Activated naive CD8-positive, alpha-beta T cell (primary cell): ENCODE measurements around the gene OR2T34.
"Not testable (repeated sequence)": the region's sequence is repeated elsewhere in the genome, so short reads cannot be mapped to it uniquely, and the experiment has no call there.

Experiments
- H3K27ac Mint-ChIP-seq: one replicate; pipeline ENCODE4 v1.8.0; 2021; ENCODE audit warnings: mixed read lengths
- H3K27me3 Mint-ChIP-seq: one replicate; pipeline ENCODE4 v1.8.0; 2021; ENCODE audit warnings: mixed read lengths
- H3K36me3 Mint-ChIP-seq: one replicate; pipeline ENCODE4 v1.8.0; 2021; ENCODE audit warnings: mixed read lengths
- H3K4me1 Mint-ChIP-seq: one replicate; pipeline ENCODE4 v1.8.0; 2021; ENCODE audit warnings: low read depth, mixed read lengths
- H3K4me3 Mint-ChIP-seq: one replicate; pipeline ENCODE4 v1.8.0; 2021; ENCODE audit warnings: mild to moderate bottlenecking, mixed read lengths
- H3K9me3 Mint-ChIP-seq: one replicate; pipeline ENCODE4 v1.8.0; 2021; ENCODE audit warnings: low read depth, mixed read lengths

Gene OR2T34, protein sequence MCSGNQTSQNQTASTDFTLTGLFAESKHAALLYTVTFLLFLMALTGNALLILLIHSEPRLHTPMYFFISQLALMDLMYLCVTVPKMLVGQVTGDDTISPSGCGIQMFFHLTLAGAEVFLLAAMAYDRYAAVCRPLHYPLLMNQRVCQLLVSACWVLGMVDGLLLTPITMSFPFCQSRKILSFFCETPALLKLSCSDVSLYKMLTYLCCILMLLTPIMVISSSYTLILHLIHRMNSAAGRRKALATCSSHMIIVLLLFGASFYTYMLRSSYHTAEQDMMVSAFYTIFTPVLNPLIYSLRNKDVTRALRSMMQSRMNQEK

GRCh38 chr1:248574657-248575056 is at the start of gene OR2T34:
TSS of gene OR2T34 (minus strand) at chr1:248574757. CDS start at chr1:248574757, 0 bp downstream.
- H3K27me3 Mint-ChIP-seq, H3K4me1 Mint-ChIP-seq, H3K36me3 Mint-ChIP-seq, H3K4me3 Mint-ChIP-seq, H3K9me3 Mint-ChIP-seq, H3K27ac Mint-ChIP-seq: not testable (repeated sequence)

- Mint-ChIP-seq H3K9me3 (no peaks in the 10 kb centered on the region), H3K27me3 (no peaks in the 10 kb centered on the region), H3K27ac (no peak overlapping the region), H3K4me1 (peaks cover 4% of the 10 kb centered on the region), H3K36me3 (no peaks in the 10 kb centered on the region), H3K4me3 (no peak overlapping the region)
Measured at GRCh38 chr1:248622570-248623001, 48.0 kb upstream of the OR2T34 start.

- H3K4me3 Mint-ChIP-seq = no peak overlapping the region
- peaks cover 4% of the 10 kb centered on the region for H3K4me1 Mint-ChIP-seq
- H3K27me3 Mint-ChIP-seq = no peaks in the 10 kb centered on the region
- no peak overlapping the region for H3K27ac Mint-ChIP-seq
- no peaks in the 10 kb centered on the region for H3K36me3 Mint-ChIP-seq
- H3K9me3 Mint-ChIP-seq = no peaks in the 10 kb centered on the region
Measured at GRCh38 chr1:248621770-248622169, 47.2 kb upstream of the OR2T34 start.

DNA sequence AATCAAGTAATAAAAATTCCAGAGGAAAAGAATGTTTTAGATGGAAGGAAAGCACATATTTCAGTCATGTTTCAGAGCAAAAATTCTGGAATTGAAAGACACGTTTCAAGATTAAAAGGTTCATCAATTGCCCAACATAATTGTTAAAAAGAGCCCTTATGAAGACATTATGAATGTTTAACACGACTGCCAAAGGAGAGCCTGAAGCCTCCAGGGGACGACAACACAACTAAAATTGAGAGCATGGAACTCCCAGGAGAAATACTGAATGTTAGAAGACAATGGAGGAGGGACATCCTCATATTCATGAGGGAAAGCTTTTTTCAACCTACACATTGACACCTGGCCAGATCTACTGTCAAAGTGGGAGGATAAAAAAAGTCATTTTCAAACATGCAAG is 44.3 kb upstream of the OR2T34 start:
- H3K4me3 Mint-ChIP-seq = no peak overlapping the region
- H3K27ac Mint-ChIP-seq = no peak overlapping the region

GRCh38 chr1:248618119-248618518 is 43.6 kb upstream of the OR2T34 start:
- Mint-ChIP-seq H3K27me3 (no peaks in the 10 kb centered on the region), H3K4me3 (no peak overlapping the region), H3K36me3 (no peaks in the 10 kb centered on the region), H3K27ac (no peak overlapping the region), H3K9me3 (no peaks in the 10 kb centered on the region), H3K4me1 (peaks cover 17% of the 10 kb centered on the region)

More for the DNA sequence above, 44.3 kb upstream of the OR2T34 start:
- no peaks in the 10 kb centered on the region for H3K36me3 Mint-ChIP-seq
- H3K27me3 Mint-ChIP-seq = no peaks in the 10 kb centered on the region
- H3K9me3 Mint-ChIP-seq = no peaks in the 10 kb centered on the region
- peaks cover 10% of the 10 kb centered on the region for H3K4me1 Mint-ChIP-seq

GRCh38 chr1:248613742-248614141 is 39.2 kb upstream of the OR2T34 start:
- no peaks in the 10 kb centered on the region for H3K27me3 Mint-ChIP-seq
- H3K36me3 Mint-ChIP-seq = no peaks in the 10 kb centered on the region
- H3K4me1 Mint-ChIP-seq = peaks cover 27% of the 10 kb centered on the region
- peak overlapping the region; percentile 46 for H3K27ac Mint-ChIP-seq
- no peaks in the 10 kb centered on the region for H3K9me3 Mint-ChIP-seq
- H3K4me3 Mint-ChIP-seq = no peak overlapping the region

GRCh38 chr1:248611883-248612414 is 37.4 kb upstream of the OR2T34 start:
- no peaks in the 10 kb centered on the region for H3K27me3 Mint-ChIP-seq
- H3K36me3 Mint-ChIP-seq = no peaks in the 10 kb centered on the region
- no peaks in the 10 kb centered on the region for H3K9me3 Mint-ChIP-seq

DNA sequence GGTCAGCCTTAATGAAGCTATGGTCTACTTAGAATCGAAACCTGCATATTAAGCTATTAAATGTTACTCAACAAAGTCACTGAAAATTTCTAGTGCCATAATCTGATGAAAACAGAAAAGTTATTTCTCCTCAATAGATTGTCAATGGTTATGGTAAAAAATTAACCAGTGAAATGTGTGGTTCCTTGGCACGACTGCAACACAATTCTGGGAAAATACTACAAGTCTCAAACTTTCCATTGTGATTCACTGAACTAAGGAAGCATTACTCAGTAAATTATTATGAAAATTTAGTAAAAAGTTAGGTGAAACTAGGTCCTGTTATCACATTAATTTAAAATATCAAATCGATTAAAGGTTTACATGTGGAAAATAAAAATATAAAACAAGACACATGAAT is 35.7 kb upstream of the OR2T34 start:
- H3K36me3 Mint-ChIP-seq = no peaks in the 10 kb centered on the region
- H3K4me1 Mint-ChIP-seq = peaks cover 30% of the 10 kb centered on the region
- no peaks in the 10 kb centered on the region for H3K27me3 Mint-ChIP-seq
- no peaks in the 10 kb centered on the region for H3K9me3 Mint-ChIP-seq
- H3K4me3 Mint-ChIP-seq = no peak overlapping the region
- peak overlapping the region; percentile 47 for H3K27ac Mint-ChIP-seq

More at GRCh38 chr1:248611883-248612414, 37.4 kb upstream of the OR2T34 start:
- Mint-ChIP-seq H3K4me1 (peaks cover 24% of the 10 kb centered on the region), H3K4me3 (no peak overlapping the region), H3K27ac (peak overlapping the region; percentile 24)

DNA sequence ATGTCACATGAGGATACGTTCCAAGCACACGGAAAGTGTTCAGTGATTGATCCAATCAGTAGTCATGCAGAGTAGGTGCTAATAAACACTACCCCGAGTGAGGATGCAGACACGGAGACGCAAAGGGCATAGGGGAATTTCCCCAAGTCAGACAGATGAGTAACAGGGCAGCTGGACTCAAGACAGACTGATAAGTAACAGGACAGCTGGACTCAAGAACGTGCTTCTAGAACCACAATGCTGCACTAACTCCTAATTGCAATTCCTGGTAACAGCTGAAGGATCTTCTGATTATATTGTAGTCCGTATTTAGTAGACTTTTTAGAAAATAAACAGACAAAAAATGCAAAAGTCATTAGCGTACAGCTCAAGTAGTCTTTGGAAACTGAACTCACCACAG is 24.8 kb upstream of the OR2T34 start:
- Mint-ChIP-seq H3K27ac (no peak overlapping the region), H3K9me3 (peaks cover 3% of the 10 kb centered on the region), H3K4me3 (no peak overlapping the region), H3K36me3 (peaks cover 4% of the 10 kb centered on the region), H3K4me1 (peaks cover 8% of the 10 kb centered on the region), H3K27me3 (no peaks in the 10 kb centered on the region)

DNA sequence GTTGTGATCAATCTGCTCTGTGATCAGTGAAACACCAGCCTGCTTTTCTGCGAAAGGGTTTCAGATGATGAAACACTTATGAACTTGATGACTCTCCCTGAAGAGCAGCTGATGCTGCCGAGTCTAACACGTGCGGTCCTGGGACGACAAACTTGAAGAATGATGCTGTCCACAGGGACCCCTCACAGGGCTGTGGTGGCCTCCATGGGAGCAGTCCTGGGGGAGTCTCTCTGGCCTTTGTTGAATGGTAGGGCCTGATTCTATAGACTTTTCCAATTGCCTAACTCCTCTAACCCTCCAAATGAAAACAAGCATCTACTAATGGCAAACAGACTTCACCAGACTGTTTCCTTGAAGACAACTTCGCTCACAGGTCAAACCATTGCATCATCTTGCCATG is 23.0 kb upstream of the OR2T34 start, which contains the start of gene OR2T10:
Gene OR2T10, minus strand, starts transcription at position 112 of the 400 bp plus-strand sequence. CDS start 3,932 bp downstream, outside the sequence.
- Mint-ChIP-seq H3K4me1 (peaks cover 8% of the 10 kb centered on the region), H3K9me3 (peaks cover 3% of the 10 kb centered on the region), H3K4me3 (no peak within 1 kb of the TSS), H3K27me3 (no peaks in the 10 kb centered on the region), H3K27ac (peak within 1 kb of the TSS; percentile 11), H3K36me3 (peaks cover 4% of the 10 kb centered on the region)

DNA sequence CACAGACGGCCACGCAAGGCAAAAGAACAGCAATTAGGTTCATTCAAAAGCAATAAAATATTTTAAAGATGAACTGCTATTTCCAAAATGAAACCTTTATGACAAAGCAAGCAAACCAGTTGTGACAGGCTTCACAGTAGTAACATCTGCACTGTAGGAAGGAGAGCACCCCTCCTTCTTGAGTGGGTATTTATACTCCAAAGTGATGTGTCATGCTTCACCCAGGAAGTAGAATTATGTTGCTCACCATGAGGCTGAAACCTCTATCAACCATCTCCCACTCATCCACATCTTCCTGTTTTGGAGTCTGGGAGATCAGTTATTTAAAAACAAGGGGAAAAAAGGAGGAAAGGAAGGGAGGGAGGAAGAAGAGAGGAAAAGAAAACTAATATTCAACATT is 22.1 kb upstream of the OR2T34 start:
- peak overlapping the region; percentile 11 for H3K27ac Mint-ChIP-seq
- no peaks in the 10 kb centered on the region for H3K27me3 Mint-ChIP-seq
- no peaks in the 10 kb centered on the region for H3K9me3 Mint-ChIP-seq
- no peaks in the 10 kb centered on the region for H3K36me3 Mint-ChIP-seq
- no peak overlapping the region for H3K4me3 Mint-ChIP-seq
- H3K4me1 Mint-ChIP-seq = peaks cover 8% of the 10 kb centered on the region

GRCh38 chr1:248593226-248593625 is 18.7 kb upstream of the OR2T34 start:
- H3K36me3 Mint-ChIP-seq = peaks cover 3% of the 10 kb centered on the region
- no peaks in the 10 kb centered on the region for H3K9me3 Mint-ChIP-seq
- H3K27me3 Mint-ChIP-seq = no peaks in the 10 kb centered on the region
- H3K4me1 Mint-ChIP-seq = peaks cover 8% of the 10 kb centered on the region
- H3K27ac Mint-ChIP-seq = no peak overlapping the region
- H3K4me3 Mint-ChIP-seq = no peak overlapping the region

DNA sequence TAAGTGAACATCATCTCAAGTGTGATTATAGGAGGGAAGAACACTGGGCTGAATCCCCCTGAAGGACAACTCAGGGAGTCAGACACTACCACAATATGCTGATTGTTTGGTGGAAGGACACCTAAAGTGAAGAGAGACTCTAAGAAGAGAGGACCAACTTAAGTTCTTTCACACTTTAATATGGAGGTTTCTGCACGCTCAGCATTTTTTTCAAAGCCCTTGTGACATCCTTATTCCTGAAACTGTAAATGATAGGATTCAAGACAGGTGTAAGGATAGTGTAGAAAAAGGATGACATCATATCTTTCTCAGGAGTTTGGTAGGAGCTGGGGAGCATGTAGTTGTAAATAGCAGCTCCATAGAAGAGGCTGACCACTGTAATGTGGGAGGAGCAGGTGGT is 18.1 kb upstream of the OR2T34 start:
- no peaks in the 10 kb centered on the region for H3K9me3 Mint-ChIP-seq
- H3K27me3 Mint-ChIP-seq = no peaks in the 10 kb centered on the region
- H3K36me3 Mint-ChIP-seq = peaks cover 3% of the 10 kb centered on the region
- peaks cover 8% of the 10 kb centered on the region for H3K4me1 Mint-ChIP-seq
- no peak overlapping the region for H3K27ac Mint-ChIP-seq
- no peak overlapping the region for H3K4me3 Mint-ChIP-seq

- Mint-ChIP-seq H3K27me3 (no peaks in the 10 kb centered on the region), H3K9me3 (no peaks in the 10 kb centered on the region), H3K36me3 (peaks cover 3% of the 10 kb centered on the region), H3K27ac (no peak overlapping the region), H3K4me3 (no peak overlapping the region), H3K4me1 (no peaks in the 10 kb centered on the region)
Measured at GRCh38 chr1:248590055-248590454, 15.5 kb upstream of the OR2T34 start.

GRCh38 chr1:248589334-248589733 is 14.8 kb upstream of the OR2T34 start:
- Mint-ChIP-seq H3K27me3 (no peaks in the 10 kb centered on the region), H3K4me1 (no peaks in the 10 kb centered on the region), H3K36me3 (peaks cover 3% of the 10 kb centered on the region), H3K9me3 (no peaks in the 10 kb centered on the region), H3K4me3 (no peak overlapping the region), H3K27ac (no peak overlapping the region)

DNA sequence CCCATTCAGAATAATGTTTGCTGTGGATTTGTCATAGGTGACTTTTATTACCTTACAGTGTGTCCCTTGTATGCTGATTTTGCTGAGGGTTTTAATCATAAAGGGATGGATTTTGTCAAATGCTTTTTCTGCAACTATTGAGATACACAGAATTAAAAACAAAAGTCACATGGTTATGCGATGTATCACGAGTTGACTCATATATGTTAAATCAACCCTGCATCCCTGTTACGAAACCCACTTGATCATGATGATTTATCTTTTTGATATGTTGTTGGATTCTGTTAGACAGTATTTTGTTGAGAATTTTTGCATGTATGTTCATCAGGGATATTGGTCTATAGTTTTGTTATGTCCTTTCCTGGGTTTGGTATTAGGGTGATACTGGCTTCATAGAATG is 10.7 kb upstream of the OR2T34 start:
- Mint-ChIP-seq H3K9me3 (no peaks in the 10 kb centered on the region), H3K4me3 (no peak overlapping the region), H3K4me1 (no peaks in the 10 kb centered on the region), H3K27me3 (no peaks in the 10 kb centered on the region), H3K27ac (no peak overlapping the region), H3K36me3 (no peaks in the 10 kb centered on the region)
